Activated CD4-positive, alpha-beta memory T cell treated with anti-CD3 and anti-CD28 coated beads for 36 hours (primary cell): ENCODE data around the gene SEC14L5. TPM values are rescaled to one million over a fixed set of nuclear protein-coding genes. Genes with fewer than 3 reads are reported as not detected.
"Not testable (repeated sequence)": the region's sequence is repeated elsewhere in the genome, so short reads cannot be mapped to it uniquely, and the experiment has no call there.

Experiments used
- CTCF ChIA-PET: fragments of 350-600 bp; sonication (Branson Sonifier 250); formaldehyde crosslinking; loops from one replicate; lab custom pipeline; 2021; ENCODE audit warnings: antibody characterized with exemption, inconsistent platforms; lab: Charles Lee
- POLR2A ChIA-PET: fragments of 350-600 bp; sonication (Branson Sonifier 250); formaldehyde crosslinking; loops from one replicate; lab custom pipeline; 2021; ENCODE audit warnings: antibody characterized with exemption; lab: Charles Lee
- DNase-seq: peaks from one replicate; pipeline ENCODE4 v3.0.0-alpha.2; 2020
- H3K27ac Mint-ChIP-seq: one replicate; pipeline ENCODE4 v1.8.0; 2021; ENCODE audit warnings: mixed read lengths
- H3K27me3 Mint-ChIP-seq: one replicate; pipeline ENCODE4 v1.8.0; 2021; ENCODE audit warnings: mixed read lengths
- H3K36me3 Mint-ChIP-seq: one replicate; pipeline ENCODE4 v1.8.0; 2021; ENCODE audit warnings: mixed read lengths
- H3K4me1 Mint-ChIP-seq: one replicate; pipeline ENCODE4 v1.8.0; 2021; ENCODE audit warnings: low read depth, mixed read lengths
- H3K4me3 Mint-ChIP-seq: one replicate; pipeline ENCODE4 v1.8.0; 2021; ENCODE audit warnings: mild to moderate bottlenecking, mixed read lengths
- H3K9me3 Mint-ChIP-seq: one replicate; pipeline ENCODE4 v1.8.0; 2021; ENCODE audit warnings: mixed read lengths
- intact Hi-C: fragments of 100-400 bp; cut with micrococcal nuclease; formaldehyde crosslinking; loops from one replicate; pipeline ENCODE4 v1.15.1; 2023
- total RNA-seq, 2 experiments: library from RNA; stranded (reverse); gene quantifications; one replicate each; pipeline ENCODE4 v1.2.3, GENCODE V29; 2021

Gene SEC14L5
- total RNA-seq, 2 experiments from 2014 or later = 0.07 TPM; not detected in 1

DNA sequence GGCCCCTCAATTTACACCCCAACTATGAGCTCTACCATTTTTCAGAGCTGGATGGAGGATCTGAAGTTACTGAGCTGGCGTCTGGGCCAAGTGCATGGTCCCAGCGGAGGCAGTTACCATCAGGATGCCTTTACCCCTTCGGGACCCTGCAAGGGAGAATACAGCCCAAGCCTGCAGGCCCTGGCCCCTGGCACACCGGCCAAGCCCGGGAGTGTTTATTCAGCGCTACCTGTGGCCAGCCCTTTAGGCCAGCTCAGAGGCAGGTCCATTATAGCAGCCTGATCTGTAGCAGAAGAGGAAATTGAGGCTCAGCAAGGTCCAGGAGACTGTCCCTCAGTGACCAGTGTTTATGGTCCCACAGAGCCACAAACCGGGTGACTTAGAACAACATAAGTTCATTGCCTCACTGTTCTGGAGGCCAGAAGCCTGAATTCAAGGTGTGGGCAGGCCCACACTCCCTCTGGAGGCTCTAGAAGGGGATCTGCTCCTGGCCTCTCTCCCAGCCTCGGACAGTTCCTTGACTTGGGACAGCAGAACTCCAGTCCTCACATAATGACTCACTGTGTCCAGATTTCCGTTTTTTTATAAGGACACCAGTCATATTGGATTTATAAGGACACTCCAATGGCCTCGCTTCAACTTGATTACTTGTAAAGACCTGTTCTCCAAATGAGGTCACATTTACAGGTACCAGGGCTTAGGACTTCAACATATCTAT, 8.8 kb downstream of the SEC14L5 start:
- no peak for DNase-seq
- Mint-ChIP-seq H3K4me3 (no peak overlapping the region), H3K4me1 (no peaks in the 10 kb centered on the region), H3K27ac (no peak overlapping the region), H3K27me3 (peaks cover 6% of the 10 kb centered on the region), H3K9me3 (no peaks in the 10 kb centered on the region), H3K36me3 (no peaks in the 10 kb centered on the region)
- intact Hi-C loops = no loop called here
- ChIA-PET CTCF (no interaction called here), POLR2A (no interaction called here)

DNA sequence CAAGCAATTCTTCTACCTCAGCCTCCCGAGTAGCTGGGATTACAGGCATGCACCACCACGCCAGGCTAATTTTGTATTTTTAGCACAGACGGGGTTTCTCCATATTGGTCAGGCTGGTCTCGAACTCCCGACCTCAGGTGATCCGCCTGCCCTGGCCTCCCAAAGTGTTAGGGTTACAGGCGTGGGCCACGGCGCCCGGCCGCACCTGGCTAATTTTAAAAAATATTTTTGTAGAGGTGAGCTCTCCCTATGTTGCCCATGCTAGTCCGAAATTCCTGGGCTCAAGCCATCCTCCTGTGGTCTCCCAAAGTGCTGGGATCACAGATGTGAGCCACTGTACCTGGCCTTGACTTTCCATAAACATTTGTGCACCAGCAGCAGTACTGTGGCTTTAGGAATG, 10.1 kb downstream of the SEC14L5 start:
- intact Hi-C loops, H3K27ac Mint-ChIP-seq, CTCF ChIA-PET, H3K36me3 Mint-ChIP-seq, H3K9me3 Mint-ChIP-seq, H3K4me3 Mint-ChIP-seq, DNase-seq, H3K4me1 Mint-ChIP-seq, POLR2A ChIA-PET: not testable (repeated sequence)
- peaks cover 12% of the 10 kb centered on the region for H3K27me3 Mint-ChIP-seq

- CTCF ChIA-PET = no interaction called here
- H3K27me3 Mint-ChIP-seq = peaks cover 12% of the 10 kb centered on the region
- no peaks in the 10 kb centered on the region for H3K36me3 Mint-ChIP-seq
- no peak overlapping the region for H3K27ac Mint-ChIP-seq
- peaks cover 4% of the 10 kb centered on the region for H3K4me1 Mint-ChIP-seq
- no peaks in the 10 kb centered on the region for H3K9me3 Mint-ChIP-seq
- no peak for DNase-seq
- intact Hi-C loops = no loop called here
- no peak overlapping the region for H3K4me3 Mint-ChIP-seq
- POLR2A ChIA-PET = no interaction called here
Measured at GRCh38 chr16:4968879-4969483, 10.9 kb downstream of the SEC14L5 start.

DNA sequence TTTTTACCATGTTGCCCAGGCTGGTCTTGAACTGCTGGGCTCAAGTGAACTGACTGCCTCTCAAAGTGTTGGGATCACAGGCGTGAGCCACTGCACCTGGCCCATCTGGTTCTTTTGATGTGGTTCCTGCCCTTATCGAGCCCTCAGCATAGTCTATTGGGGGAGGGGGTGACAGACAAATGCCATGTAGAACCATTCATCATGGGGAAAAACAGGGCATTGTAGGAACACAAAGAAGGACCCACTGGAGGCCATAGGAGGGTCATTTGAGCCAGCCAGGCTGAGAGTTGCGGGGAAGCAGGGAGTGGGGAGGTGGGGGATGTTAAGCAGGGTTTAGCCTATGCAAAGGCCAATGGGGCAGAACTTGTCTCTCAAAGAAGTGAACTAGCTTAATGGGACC, 11.9 kb downstream of the SEC14L5 start:
- Mint-ChIP-seq H3K27me3 (peaks cover 12% of the 10 kb centered on the region), H3K36me3 (no peaks in the 10 kb centered on the region), H3K4me1 (peaks cover 4% of the 10 kb centered on the region), H3K27ac (no peak overlapping the region), H3K9me3 (no peaks in the 10 kb centered on the region), H3K4me3 (no peak overlapping the region)
- intact Hi-C loops = no loop called here
- CTCF ChIA-PET = no interaction called here
- POLR2A ChIA-PET = no interaction called here
- no peak for DNase-seq

- peaks cover 12% of the 10 kb centered on the region for H3K27me3 Mint-ChIP-seq
- H3K4me3 Mint-ChIP-seq = no peak overlapping the region
- H3K4me1 Mint-ChIP-seq = peaks cover 4% of the 10 kb centered on the region
- POLR2A ChIA-PET = no interaction called here
- intact Hi-C loops = no loop called here
- no peaks in the 10 kb centered on the region for H3K9me3 Mint-ChIP-seq
- DNase-seq = no peak
- H3K27ac Mint-ChIP-seq = no peak overlapping the region
- CTCF ChIA-PET = no interaction called here
- H3K36me3 Mint-ChIP-seq = no peaks in the 10 kb centered on the region
Measured at GRCh38 chr16:4972938-4973587, 14.9 kb downstream of the SEC14L5 start.

- H3K4me1 Mint-ChIP-seq = peaks cover 4% of the 10 kb centered on the region
- no peak overlapping the region for H3K4me3 Mint-ChIP-seq
- H3K9me3 Mint-ChIP-seq = no peaks in the 10 kb centered on the region
- H3K36me3 Mint-ChIP-seq = no peaks in the 10 kb centered on the region
- ChIA-PET POLR2A (no interaction called here), CTCF (no interaction called here)
- DNase-seq = no peak
- H3K27ac Mint-ChIP-seq = no peak overlapping the region
- H3K27me3 Mint-ChIP-seq = peaks cover 10% of the 10 kb centered on the region
- intact Hi-C loops = no loop called here
Measured at GRCh38 chr16:4976079-4976478, 17.9 kb downstream of the SEC14L5 start.

GRCh38 chr16:4976611-4977145, 18.5 kb downstream of the SEC14L5 start:
- Mint-ChIP-seq H3K36me3 (no peaks in the 10 kb centered on the region), H3K9me3 (no peaks in the 10 kb centered on the region), H3K27me3 (peaks cover 7% of the 10 kb centered on the region), H3K27ac (no peak overlapping the region), H3K4me3 (no peak overlapping the region), H3K4me1 (peaks cover 4% of the 10 kb centered on the region)
- intact Hi-C loops = no loop called here
- ChIA-PET POLR2A (no interaction called here), CTCF (no interaction called here)
- no peak for DNase-seq

GRCh38 chr16:4979164-4979563, 21.0 kb downstream of the SEC14L5 start:
- H3K9me3 Mint-ChIP-seq = no peaks in the 10 kb centered on the region
- H3K27me3 Mint-ChIP-seq = no peaks in the 10 kb centered on the region
- no peaks in the 10 kb centered on the region for H3K36me3 Mint-ChIP-seq
- H3K4me1 Mint-ChIP-seq = no peaks in the 10 kb centered on the region
- DNase-seq = no peak
- ChIA-PET CTCF (no interaction called here), POLR2A (no interaction called here)
- intact Hi-C loops = no loop called here
- H3K4me3 Mint-ChIP-seq = no peak overlapping the region
- H3K27ac Mint-ChIP-seq = no peak overlapping the region

DNA sequence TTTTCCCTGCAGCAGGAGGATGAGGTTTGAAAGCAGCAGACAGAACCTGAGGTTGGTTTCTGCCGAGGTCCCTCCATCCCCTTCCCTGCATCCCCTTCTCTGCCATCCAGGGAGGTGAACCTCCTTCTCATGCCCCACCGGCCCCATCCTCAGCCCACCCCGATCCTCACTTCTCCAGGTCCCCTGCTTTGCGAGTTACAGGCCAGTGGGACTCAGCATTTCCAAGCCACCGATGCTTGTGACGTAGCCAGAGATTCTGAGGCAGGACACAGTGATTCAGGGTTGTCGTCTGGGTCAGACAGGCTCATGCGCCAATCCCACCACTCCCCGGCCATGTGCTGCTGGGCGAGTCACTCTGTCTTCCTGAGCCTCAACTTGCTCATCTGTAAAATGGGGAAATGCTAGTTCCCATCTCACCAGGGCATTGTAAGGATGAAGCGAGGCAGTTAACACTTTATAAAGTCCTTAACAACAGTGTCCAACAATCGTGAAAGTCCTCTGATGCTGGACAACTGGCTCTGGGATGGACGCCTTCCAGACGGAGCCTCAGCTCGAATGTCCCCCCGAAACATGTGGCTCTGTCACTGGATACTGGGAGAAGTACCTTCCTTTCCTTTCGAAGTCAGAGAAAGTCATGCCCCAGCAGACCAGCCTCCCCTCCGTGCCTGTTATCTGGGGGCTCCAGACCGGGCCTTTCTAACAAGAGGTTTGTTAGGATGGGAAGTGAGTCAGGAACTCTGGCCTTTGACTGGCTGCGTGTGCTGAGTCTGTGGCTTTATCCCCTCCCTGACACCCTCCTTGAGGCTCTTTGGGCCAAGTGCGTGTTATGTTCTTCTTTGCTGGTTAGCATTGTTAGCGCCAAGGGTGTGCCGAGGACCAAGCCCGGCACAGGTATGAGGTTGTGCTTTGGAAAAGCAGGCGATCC, 21.9 kb downstream of the SEC14L5 start:
- H3K4me1 Mint-ChIP-seq = no peaks in the 10 kb centered on the region

GRCh38 chr16:4980691-4981090, 22.6 kb downstream of the SEC14L5 start:
- POLR2A ChIA-PET = no interaction called here
- H3K4me1 Mint-ChIP-seq = no peaks in the 10 kb centered on the region
- no peak overlapping the region for H3K27ac Mint-ChIP-seq
- no peaks in the 10 kb centered on the region for H3K36me3 Mint-ChIP-seq
- intact Hi-C loops = no loop called here
- no peaks in the 10 kb centered on the region for H3K27me3 Mint-ChIP-seq
- no peaks in the 10 kb centered on the region for H3K9me3 Mint-ChIP-seq
- DNase-seq = no peak
- CTCF ChIA-PET = no interaction called here
- no peak overlapping the region for H3K4me3 Mint-ChIP-seq

More for the DNA sequence above, 21.9 kb downstream of the SEC14L5 start:
- no peak for DNase-seq
- POLR2A ChIA-PET = no interaction called here
- no peaks in the 10 kb centered on the region for H3K9me3 Mint-ChIP-seq
- CTCF ChIA-PET = no interaction called here
- H3K4me3 Mint-ChIP-seq = no peak overlapping the region
- H3K27ac Mint-ChIP-seq = no peak overlapping the region
- intact Hi-C loops = no loop called here
- H3K27me3 Mint-ChIP-seq = no peaks in the 10 kb centered on the region
- H3K36me3 Mint-ChIP-seq = no peaks in the 10 kb centered on the region

DNA sequence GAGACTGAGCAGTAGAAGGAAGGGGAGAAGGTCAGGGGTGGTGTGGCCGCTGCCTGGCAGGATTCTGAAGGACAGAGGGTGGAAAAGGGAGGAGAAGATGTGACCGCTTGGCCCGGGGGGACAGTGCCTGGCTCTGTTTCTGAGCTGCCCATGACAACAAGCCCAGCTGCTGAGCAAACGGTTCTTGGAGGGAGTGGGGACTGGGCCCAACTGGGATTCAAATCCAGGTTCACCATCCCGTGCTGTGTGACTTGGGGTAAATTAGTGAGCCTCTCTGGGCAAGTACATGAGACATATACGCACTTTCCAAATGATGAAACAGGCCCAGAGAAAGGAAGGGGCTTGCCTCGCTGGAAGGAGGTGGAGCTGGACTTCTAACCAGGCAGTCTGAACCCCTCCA, 23.3 kb downstream of the SEC14L5 start:
- intact Hi-C loops = no loop called here
- ChIA-PET POLR2A (no interaction called here), CTCF (no interaction called here)
- H3K27ac Mint-ChIP-seq = no peak overlapping the region
- DNase-seq = no peak
- H3K4me3 Mint-ChIP-seq = no peak overlapping the region
- H3K4me1 Mint-ChIP-seq = no peaks in the 10 kb centered on the region
- H3K27me3 Mint-ChIP-seq = peaks cover 2% of the 10 kb centered on the region
- no peaks in the 10 kb centered on the region for H3K9me3 Mint-ChIP-seq
- no peaks in the 10 kb centered on the region for H3K36me3 Mint-ChIP-seq
